GM12878 (cell line): Measurements from ENCODE around the gene TMUB1. TPM values are rescaled to one million over a fixed set of nuclear protein-coding genes. Genes with fewer than 3 reads are reported as not detected.

Experiments used
- ATAC-seq: fragments of 200-7000 bp; cut with Tn5 transposase; 3 replicates; pipeline ENCODE4 v1.9.1; 2020; ENCODE audit warnings: mild to moderate bottlenecking, moderate library complexity
- BruUV-seq: library from RNA; stranded (reverse); fragments of 400-500 nt; replicated peaks from 2 replicates; lab custom pipeline; 2021; lab: Mats Ljungman, UMichigan
- CTCF ChIA-PET: fragments of 300-600 bp; sonication (Branson Sonifier 250); formaldehyde crosslinking; extraction: SDS; loops from one replicate; lab custom pipeline; 2021; ENCODE audit warnings: inconsistent platforms; lab: Yijun Ruan, JAX
- POLR2A ChIA-PET: fragments of 350-600 bp; formaldehyde crosslinking; extraction: SDS; loops from one replicate; lab custom pipeline; 2021; ENCODE audit warnings: inconsistent platforms; lab: Charles Lee
- RAD21 ChIA-PET: fragments of 300-600 bp; sonication (Branson Sonifier 250); formaldehyde crosslinking; loops from one replicate; lab custom pipeline; 2023; ENCODE audit warnings: antibody characterized with exemption; ENCODE audit not compliant: unreplicated experiment; lab: Charles Lee
- SMC1A ChIA-PET: fragments of 300-600 bp; sonication (Branson Sonifier 250); formaldehyde crosslinking; loops from one replicate; lab custom pipeline; 2023; ENCODE audit not compliant: unreplicated experiment, uncharacterized antibody; lab: Charles Lee
- DNase-seq: peaks from one replicate; pipeline ENCODE4 v3.0.0-alpha.2; 2011; ENCODE audit warnings: low read depth, low spot score
- FAIRE-seq: peaks from 3 replicates; lab custom pipeline; 2011; peaks lifted over from hg19 to GRCh38; lab: Jason Lieb, UNC
- H2AFZ ChIP-seq: 2 replicates; pipeline ENCODE4 v1.6.0; 2011; ENCODE audit warnings: low read depth, low read length, control low read depth; ENCODE audit not compliant: control insufficient read depth
- H3K27ac ChIP-seq: 2 replicates; pipeline ENCODE4 v1.5.1; 2011; ENCODE audit warnings: control low read depth; ENCODE audit not compliant: control insufficient read depth, insufficient read depth
- H3K27me3 ChIP-seq, 2 experiments: replicated peaks in 1 of 2; 2 replicates each; pipeline versions ENCODE4 v1.6.0 to v1.6.1; 2011; ENCODE audit warnings: low read length in 1 of 2; ENCODE audit not compliant: control insufficient read depth in 2 of 2, insufficient read depth in 2 of 2
- H3K36me3 ChIP-seq, 2 experiments: 2 replicates each; pipeline ENCODE4 v1.5.1; 2011; ENCODE audit warnings: low read length in 1 of 2; ENCODE audit not compliant: control insufficient read depth in 2 of 2, insufficient read depth in 2 of 2
- H3K4me1 ChIP-seq: 2 replicates; pipeline ENCODE4 v1.6.1; 2011; ENCODE audit warnings: mild to moderate bottlenecking, low read length, moderate library complexity, mixed read lengths; ENCODE audit not compliant: control insufficient read depth, insufficient read depth
- H3K4me2 ChIP-seq: 2 replicates; pipeline ENCODE4 v1.6.0; 2011; ENCODE audit warnings: control low read depth; ENCODE audit not compliant: control insufficient read depth, insufficient read depth
- H3K4me3 ChIP-seq: fragments of 200-600 bp; sonication (generic); 2 replicates; pipeline ENCODE4 v1.5.1; 2016
- H3K79me2 ChIP-seq: 2 replicates; pipeline ENCODE4 v1.6.0; 2011; ENCODE audit warnings: low read length; ENCODE audit not compliant: control insufficient read depth, insufficient read depth
- H3K9ac ChIP-seq: 2 replicates; pipeline ENCODE4 v1.8.0; 2011; ENCODE audit warnings: low read length, control low read depth, mixed read lengths; ENCODE audit not compliant: control insufficient read depth, insufficient read depth
- H3K9me3 ChIP-seq: replicated peaks from 3 replicates; pipeline ENCODE4 v1.5.1; 2011; ENCODE audit warnings: mild to moderate bottlenecking, low read length; ENCODE audit not compliant: control insufficient read depth, insufficient read depth
- H4K20me1 ChIP-seq: 2 replicates; pipeline ENCODE4 v1.6.0; 2011; ENCODE audit not compliant: control insufficient read depth, insufficient read depth
- BRCA1 ChIP-seq: IDR thresholded peaks from 2 replicates; pipeline ENCODE4 v1.6.1; 2011; ENCODE audit warnings: low read depth, low read length, improper control_type of control experiment
- CBFB ChIP-seq: IDR thresholded peaks from 2 replicates; pipeline ENCODE4 v1.6.1; 2016; ENCODE audit warnings: antibody characterized with exemption, low read depth
- CEBPB ChIP-seq, 2 experiments: fragments of 150-350 bp in 1 of 2; IDR thresholded peaks; 2 replicates each; pipeline ENCODE4 v1.6.1; 2012 to 2014; ENCODE audit warnings: low read depth in 2 of 2, low read length in 2 of 2, borderline replicate concordance in 1 of 2, inconsistent platforms in 1 of 2
- CEBPZ ChIP-seq: fragments of 150-350 bp; IDR thresholded peaks from 2 replicates; pipeline ENCODE4 v1.6.1; 2016; ENCODE audit warnings: low read depth, low read length
- GATAD2B ChIP-seq: fragments of 450-650 bp; conservative IDR thresholded peaks from 2 replicates; pipeline ENCODE4 v1.6.1; 2017; ENCODE audit warnings: low read depth, mild to moderate bottlenecking, moderate library complexity
- NFIC ChIP-seq: IDR thresholded peaks from 2 replicates; pipeline ENCODE4 v1.6.1; 2012; ENCODE audit warnings: low read depth, mild to moderate bottlenecking, inconsistent platforms, low read length, moderate library complexity
- PBX3 ChIP-seq: IDR thresholded peaks from 2 replicates; pipeline ENCODE4 v1.6.1; 2011; ENCODE audit warnings: mild to moderate bottlenecking, low read depth, low read length, moderate library complexity; ENCODE audit not compliant: insufficient replicate concordance
- RAD21 ChIP-seq: IDR thresholded peaks from 2 replicates; pipeline ENCODE4 v1.6.1; 2011; ENCODE audit warnings: mild to moderate bottlenecking, low read depth, low read length, moderate library complexity; ENCODE audit not compliant: insufficient read depth
- SUZ12 ChIP-seq: fragments of 200-600 bp; sonication (generic); IDR thresholded peaks from one replicate; pipeline ENCODE4 v1.6.1; 2018; ENCODE audit warnings: antibody characterized with exemption, mild to moderate bottlenecking; ENCODE audit not compliant: unreplicated experiment
- YBX1 ChIP-seq: fragments of 450-650 bp; IDR thresholded peaks from 2 replicates; pipeline ENCODE4 v1.6.1; 2016; ENCODE audit warnings: antibody characterized with exemption
- ZBTB4 ChIP-seq: fragments of 450-650 bp; formaldehyde crosslinking; IDR thresholded peaks from 2 replicates; pipeline ENCODE4 v1.4.0; 2022; ENCODE audit warnings: mild to moderate bottlenecking, moderate library complexity
- ZNF622 ChIP-seq: fragments of 450-650 bp; IDR thresholded peaks from 2 replicates; pipeline ENCODE4 v1.6.1; 2017; ENCODE audit warnings: mild to moderate bottlenecking, inconsistent platforms
- WGBS: methylation state at CpG from one replicate; pipeline ENCODE4 v1.1.6; 2016; ENCODE audit warnings: low lambda C conversion rate; ENCODE audit not compliant: insufficient replicate concordance, insufficient coverage; ENCODE audit errors: missing lambda C conversion rate; 5-methylcytosine and 5-hydroxymethylcytosine counted together
- in situ Hi-C: fragments of 300-500 bp; cut with MboI; formaldehyde crosslinking; loops from 9 replicates; pipeline ENCODE4 v1.14.3; 2018; ENCODE audit warnings: mixed read lengths
- intact Hi-C: fragments of 100-400 bp; cut with micrococcal nuclease; formaldehyde crosslinking; loops from one replicate; pipeline ENCODE4 v1.14.2; 2022; ENCODE audit not compliant: unreplicated experiment
- polyA plus RNA-seq, 11 experiments: library from polyadenylated mRNA; depleted of rRNA in 4 of 11; unstranded in 6 of 11; stranded (reverse) in 5 of 11; fragments of >200 nt; fragmentation: Nextera tagmentation in 4 of 11; fragmentation: Illumina TruSeq in 1 of 11; extraction: Ambion mirVana in 4 of 11; extraction: Trizol in 1 of 11; gene quantifications; 1 replicate in 1 of 11; 2 replicates in 10 of 11; pipeline versions ENCODE4 v1.2.1 to v1.2.3, GENCODE V29; 2011 to 2016; ENCODE audit warnings: inconsistent platforms in 2 of 11, missing spikeins in 2 of 11, low read depth in 1 of 11
- total RNA-seq, 4 experiments: library from RNA; depleted of rRNA in 3 of 4; stranded (reverse); fragments of >200 nt in 3 of 4; fragmentation: Illumina TruSeq in 1 of 4; extraction: Trizol in 1 of 4; gene quantifications; 2 replicates each; pipeline versions ENCODE4 v1.2.1 to v1.2.3, GENCODE V29; 2013 to 2021
- TF ChIP-seq, protein P1 (sequence below): fragments of 450-650 bp; conservative IDR thresholded peaks from 2 replicates; pipeline ENCODE4 v1.6.1; 2017; ENCODE audit warnings: mild to moderate bottlenecking, moderate library complexity

The TMUB1 gene
- total and polyA plus RNA-seq, 10 of the 15 experiments (the other 5 are each of a cell fraction or from before 2014, with no cell fraction given): 0.27 to 79.5 (median 41.3) TPM; not detected in 1

GRCh38 chr7:151100921-151101320, 17.6 kb upstream of the TMUB1 start:
- Histone ChIP-seq H4K20me1 (no peaks in the 10 kb centered on the region; the same call in 1 of the 2 replicates), H3K4me1 (no peaks in the 10 kb centered on the region), H3K9me3 (no peaks in the 10 kb centered on the region), H3K27ac (no peak overlapping the region), H3K27me3 (no peaks in the 10 kb centered on the region), H3K4me3 (no peak overlapping the region), H3K36me3 (peaks cover 4 to 7% of the 10 kb centered on the region in 2 experiments; a peak in 3 of 4 replicates), H3K9ac (no peak overlapping the region), H3K79me2 (peaks cover 10% of the 10 kb centered on the region), H2AFZ (no peak overlapping the region), H3K4me2 (no peak overlapping the region)
- no peak for FAIRE-seq
- WGBS: 76% methylated on average over 10 of the region's 10 CpGs
- CTCF ChIA-PET: no interaction called here
- POLR2A ChIA-PET: no interaction called here
- no peak for ATAC-seq
- DNase-seq: no peak
- RAD21 ChIA-PET: no interaction called here
- no TSS peak for BruUV-seq
- in situ Hi-C loops (no loop called here), intact Hi-C loops (no loop called here)
- SMC1A ChIA-PET: no interaction called here
- TF ChIP-seq, protein P1, sequence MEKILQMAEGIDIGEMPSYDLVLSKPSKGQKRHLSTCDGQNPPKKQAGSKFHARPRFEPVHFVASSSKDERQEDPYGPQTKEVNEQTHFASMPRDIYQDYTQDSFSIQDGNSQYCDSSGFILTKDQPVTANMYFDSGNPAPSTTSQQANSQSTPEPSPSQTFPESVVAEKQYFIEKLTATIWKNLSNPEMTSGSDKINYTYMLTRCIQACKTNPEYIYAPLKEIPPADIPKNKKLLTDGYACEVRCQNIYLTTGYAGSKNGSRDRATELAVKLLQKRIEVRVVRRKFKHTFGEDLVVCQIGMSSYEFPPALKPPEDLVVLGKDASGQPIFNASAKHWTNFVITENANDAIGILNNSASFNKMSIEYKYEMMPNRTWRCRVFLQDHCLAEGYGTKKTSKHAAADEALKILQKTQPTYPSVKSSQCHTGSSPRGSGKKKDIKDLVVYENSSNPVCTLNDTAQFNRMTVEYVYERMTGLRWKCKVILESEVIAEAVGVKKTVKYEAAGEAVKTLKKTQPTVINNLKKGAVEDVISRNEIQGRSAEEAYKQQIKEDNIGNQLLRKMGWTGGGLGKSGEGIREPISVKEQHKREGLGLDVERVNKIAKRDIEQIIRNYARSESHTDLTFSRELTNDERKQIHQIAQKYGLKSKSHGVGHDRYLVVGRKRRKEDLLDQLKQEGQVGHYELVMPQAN: no peak
- TF ChIP-seq GATAD2B (no peak), CEBPB (IDR thresholded peaks at IDR 0.05; ENCODE audit: borderline replicate concordance in 1 of 2, low read depth in 2 of 2, low read length in 2 of 2) (no peak), BRCA1 (no peak), NFIC (no peak), CBFB (no peak), SUZ12 (no peak), PBX3 (no peak), YBX1 (no peak), CEBPZ (no peak), ZNF622 (no peak), RAD21 (no peak), ZBTB4 (CRISPR knock-in tag) (no peak)
